OCI-LY7 (cell line): ENCODE data around the gene STON2.

ENCODE experiments used
- CTCF ChIP-seq: fragments of 200-600 bp; sonication (generic); conservative IDR thresholded peaks from 2 replicates; pipeline ENCODE4 v1.5.1; 2014; ENCODE audit warnings: mild to moderate bottlenecking, antibody characterized with exemption, low read length, moderate library complexity, mixed read lengths
- EZH2phosphoT487 ChIP-seq: fragments of 200-600 bp; sonication (generic); IDR thresholded peaks from 2 replicates; pipeline ENCODE4 v1.6.1; 2018; ENCODE audit warnings: low read depth, borderline replicate concordance, mild to moderate bottlenecking, mixed run types, antibody characterized with exemption, low read length, moderate library complexity, mixed read lengths

DNA sequence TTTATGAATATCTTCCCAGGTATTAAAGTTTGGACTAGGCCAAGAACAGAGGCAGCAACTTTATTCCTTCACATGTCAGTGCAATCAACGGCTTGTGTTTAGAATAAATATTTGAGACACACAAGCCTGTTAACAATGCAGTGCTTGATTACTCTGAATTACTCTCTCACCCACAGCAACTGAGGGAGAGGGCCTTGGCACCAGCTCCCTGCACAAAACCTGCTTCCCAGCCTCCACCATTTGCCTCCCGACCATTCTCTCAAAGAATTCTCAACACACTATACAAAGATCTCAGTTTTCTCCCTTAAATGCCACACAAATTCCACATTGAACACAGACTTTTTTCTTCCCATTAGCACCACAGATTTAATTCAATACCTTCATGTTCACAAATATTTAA lies 77.0 kb downstream of the STON2 start:
- no peak for TF ChIP-seq CTCF
- TF ChIP-seq EZH2phosphoT487, result no peak
